K562 (cell line): Measurements from ENCODE around the gene EPC2. TPM values are rescaled to one million over a fixed set of nuclear protein-coding genes. Genes with fewer than 3 reads are reported as not detected.

Source experiments
- ATAC-seq: fragments of 200-7000 bp; cut with Tn5 transposase; 3 replicates; pipeline ENCODE4 v1.9.1; 2020; ENCODE audit warnings: moderate library complexity
- BruUV-seq: library from RNA; stranded (reverse); fragments of 400-500 nt; replicated peaks from 2 replicates; lab custom pipeline; 2021; lab: Mats Ljungman, UMichigan
- CTCF ChIA-PET: fragments of 300-600 bp; formaldehyde crosslinking; extraction: SDS; loops from one replicate; lab custom pipeline; 2021; ENCODE audit warnings: low intra/inter-chr PET ratio; lab: Yijun Ruan, JAX
- POLR2A ChIA-PET: fragments of 300-600, 350-650 bp; sonication (Branson Sonifier 250); formaldehyde crosslinking; extraction: SDS; loops from one replicate; lab custom pipeline; 2021; ENCODE audit warnings: antibody characterized with exemption, inconsistent platforms; lab: Yijun Ruan, JAX
- DNase-seq, 4 experiments: peaks; one replicate each; pipeline versions ENCODE4 v3.0.0 to v3.0.0-alpha.2; 2011 to 2018; ENCODE audit warnings: low spot score in 3 of 4, mixed read lengths in 3 of 4; ENCODE audit errors: extremely low read depth in 1 of 4
- FAIRE-seq: peaks from 2 replicates; lab custom pipeline; 2011; peaks lifted over from hg19 to GRCh38; lab: Jason Lieb, UNC
- H2AFZ ChIP-seq: 2 replicates; pipeline ENCODE4 v1.6.0; 2011; ENCODE audit warnings: low read depth, low read length, control low read depth, inconsistent platforms
- H3K27ac ChIP-seq: fragments of 200-600 bp; 3 replicates; pipeline ENCODE4 v1.8.0; 2011; ENCODE audit warnings: low read depth, mild to moderate bottlenecking, control low read depth, inconsistent platforms, low read length, moderate library complexity, mixed read lengths; ENCODE audit errors: extremely low read depth
- H3K27me3 ChIP-seq, 2 experiments: fragments of 300-600 bp in 1 of 2; 2 replicates in 1 of 2; 3 replicates in 1 of 2; pipeline versions ENCODE4 v1.6.0 to v1.8.0; 2011; ENCODE audit warnings: inconsistent platforms in 2 of 2, low read length in 2 of 2, mild to moderate bottlenecking in 1 of 2, mixed read lengths in 1 of 2, moderate library complexity in 1 of 2; ENCODE audit not compliant: control insufficient read depth in 2 of 2, insufficient read depth in 2 of 2
- H3K36me3 ChIP-seq: fragments of 300-600 bp; 3 replicates; pipeline ENCODE4 v1.8.0; 2011; ENCODE audit warnings: mild to moderate bottlenecking, low read length, inconsistent platforms; ENCODE audit not compliant: control insufficient read depth, insufficient read depth
- H3K4me1 ChIP-seq, 2 experiments: fragments of 200-600 bp in 1 of 2; replicated peaks in 1 of 2; 2 replicates in 1 of 2; 3 replicates in 1 of 2; pipeline versions ENCODE4 v1.5.1 to v1.8.0; 2011; ENCODE audit warnings: inconsistent platforms in 2 of 2, low read length in 2 of 2, mild to moderate bottlenecking in 1 of 2, mixed read lengths in 1 of 2, moderate library complexity in 1 of 2; ENCODE audit not compliant: control insufficient read depth in 2 of 2, insufficient read depth in 2 of 2
- H3K4me2 ChIP-seq: 2 replicates; pipeline ENCODE4 v1.6.1; 2011; ENCODE audit warnings: low read length, control low read depth, inconsistent platforms, mixed read lengths; ENCODE audit not compliant: insufficient read depth
- H3K4me3 ChIP-seq: fragments of 200-600 bp; sonication (generic), shearing (Covaris generic); 2 replicates; pipeline ENCODE4 v1.5.1; 2016; ENCODE audit warnings: control low read depth, inconsistent platforms
- H3K79me2 ChIP-seq: fragments of 200-600 bp; 3 replicates; pipeline ENCODE4 v1.8.0; 2011; ENCODE audit warnings: low read length, inconsistent platforms; ENCODE audit not compliant: control insufficient read depth, insufficient read depth
- H3K9ac ChIP-seq, 2 experiments: 2 replicates each; pipeline versions ENCODE4 v1.6.0 to v1.6.1; 2011; ENCODE audit warnings: low read depth in 2 of 2, low read length in 2 of 2, control low read depth in 1 of 2, inconsistent platforms in 1 of 2, mild to moderate bottlenecking in 1 of 2, mixed read lengths in 1 of 2; ENCODE audit not compliant: insufficient read depth in 1 of 2
- H3K9me1 ChIP-seq: one replicate; pipeline ENCODE4 v1.6.0; 2011; ENCODE audit warnings: inconsistent platforms, mild to moderate bottlenecking, low read length, moderate library complexity; ENCODE audit not compliant: control insufficient read depth, insufficient read depth
- H3K9me3 ChIP-seq: replicated peaks from 2 replicates; pipeline ENCODE4 v1.5.1; 2011; ENCODE audit warnings: low read depth, low read length, inconsistent platforms; ENCODE audit not compliant: control insufficient read depth, insufficient read depth
- H4K20me1 ChIP-seq: replicated peaks from 2 replicates; pipeline ENCODE4 v1.6.1; 2011; ENCODE audit warnings: low read length, inconsistent platforms, mixed read lengths; ENCODE audit not compliant: control insufficient read depth, insufficient read depth
- DPF2 ChIP-seq: fragments of 450-650 bp; IDR thresholded peaks from 2 replicates; pipeline ENCODE4 v1.6.1; 2016
- MAFG ChIP-seq: fragments of 450-650 bp; conservative IDR thresholded peaks from 2 replicates; pipeline ENCODE4 v1.6.1; 2016; ENCODE audit warnings: missing genetic modification characterization, missing compliant biosample characterization
- NFE2L1 ChIP-seq: fragments of 450-650 bp; IDR thresholded peaks from 2 replicates; pipeline ENCODE4 v1.6.1; 2016; ENCODE audit warnings: missing genetic modification characterization, low read depth, mild to moderate bottlenecking, missing compliant biosample characterization, moderate library complexity, borderline replicate concordance
- ZBTB7A ChIP-seq: IDR thresholded peaks from 2 replicates; pipeline ENCODE4 v1.6.1; 2011; ENCODE audit warnings: low read depth, mild to moderate bottlenecking, low read length, moderate library complexity, borderline replicate concordance; ENCODE audit not compliant: control insufficient read depth
- WGBS: fragments of 100-300 bp; shearing (Covaris generic); methylation state at CpG from one replicate; pipeline ENCODE4 v1.1.6; 2016; ENCODE audit warnings: low coverage, mixed read lengths; ENCODE audit not compliant: insufficient coverage; ENCODE audit errors: missing lambda C conversion rate; 5-methylcytosine and 5-hydroxymethylcytosine counted together
- in situ Hi-C: fragments of 300-500 bp; cut with MboI; formaldehyde crosslinking; loops from 4 replicates; pipeline ENCODE4 v1.15.0; 2018; ENCODE audit warnings: inconsistent platforms, mixed read lengths
- intact Hi-C: fragments of 100-400 bp; cut with micrococcal nuclease; formaldehyde crosslinking; loops from 2 replicates; pipeline ENCODE4 v1.14.2; 2022
- polyA plus RNA-seq, 8 experiments: library from polyadenylated mRNA; depleted of rRNA in 4 of 8; stranded (reverse) in 5 of 8; unstranded in 3 of 8; fragments of >200 nt; fragmentation: Nextera tagmentation in 2 of 8; fragmentation: Illumina TruSeq in 1 of 8; extraction: Ambion mirVana in 2 of 8; extraction: Trizol in 1 of 8; gene quantifications; 2 replicates each; pipeline versions ENCODE4 v1.2.1 to v1.2.3, GENCODE V29; 2011 to 2014; ENCODE audit warnings: inconsistent platforms in 1 of 8, missing spikeins in 1 of 8
- total RNA-seq, 7 experiments: library from RNA; depleted of rRNA in 6 of 7; stranded (reverse); fragments of >200 nt in 6 of 7; fragmentation: Illumina TruSeq in 2 of 7; extraction: Trizol in 2 of 7; gene quantifications; 2 replicates each; pipeline versions ENCODE4 v1.2.1 to v1.2.3, GENCODE V29; 2011 to 2021; ENCODE audit warnings: low replicate concordance in 1 of 7
- TF ChIP-seq, protein P1 (sequence below): sonication (generic); formaldehyde crosslinking; IDR thresholded peaks from 2 replicates; pipeline ENCODE4 v1.8.1; 2023; ENCODE audit warnings: mild to moderate bottlenecking, missing genetic modification reagents
- TF ChIP-seq, protein P2 (sequence below), 2 experiments: fragments of 450-650 bp in 1 of 2; IDR thresholded peaks; 2 replicates each; pipeline ENCODE4 v1.6.1; 2011 to 2017; ENCODE audit warnings: low read depth in 2 of 2, antibody characterized with exemption in 1 of 2, borderline replicate concordance in 1 of 2, low read length in 1 of 2, mild to moderate bottlenecking in 1 of 2, mixed read lengths in 1 of 2; ENCODE audit not compliant: control insufficient read depth in 1 of 2

EPC2 gene
- total and polyA plus RNA-seq, 9 of the 15 experiments (the other 6 are each of a cell fraction or from before 2014, with no cell fraction given): 7.0 to 35.8 (median 29.1) TPM

DNA sequence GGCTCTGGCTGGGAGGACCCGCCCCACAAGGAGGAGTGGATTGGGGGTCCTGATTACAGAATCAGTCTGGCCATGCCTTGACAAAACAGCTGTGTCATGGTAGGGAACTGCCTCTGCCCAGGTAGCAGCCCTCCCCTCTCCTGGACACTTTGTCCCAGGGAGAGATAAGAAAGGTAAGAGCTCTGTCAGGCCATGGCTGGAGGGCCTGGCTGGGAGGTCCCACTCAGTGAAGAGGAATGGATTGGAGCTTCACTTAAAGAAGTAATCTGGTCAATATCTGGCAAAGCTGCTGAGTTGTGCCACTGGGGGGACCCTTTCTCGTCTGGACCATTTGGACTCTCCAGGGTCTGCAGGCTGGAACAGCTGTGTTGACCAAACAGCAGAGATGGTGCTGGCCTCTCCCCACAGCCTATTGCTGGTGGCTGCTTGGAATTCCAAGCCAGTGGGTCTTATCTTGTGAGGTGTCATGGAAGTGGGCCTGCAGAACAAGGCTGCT is 75.4 kb downstream of the EPC2 start (continued):
- TF ChIP-seq, protein P1, sequence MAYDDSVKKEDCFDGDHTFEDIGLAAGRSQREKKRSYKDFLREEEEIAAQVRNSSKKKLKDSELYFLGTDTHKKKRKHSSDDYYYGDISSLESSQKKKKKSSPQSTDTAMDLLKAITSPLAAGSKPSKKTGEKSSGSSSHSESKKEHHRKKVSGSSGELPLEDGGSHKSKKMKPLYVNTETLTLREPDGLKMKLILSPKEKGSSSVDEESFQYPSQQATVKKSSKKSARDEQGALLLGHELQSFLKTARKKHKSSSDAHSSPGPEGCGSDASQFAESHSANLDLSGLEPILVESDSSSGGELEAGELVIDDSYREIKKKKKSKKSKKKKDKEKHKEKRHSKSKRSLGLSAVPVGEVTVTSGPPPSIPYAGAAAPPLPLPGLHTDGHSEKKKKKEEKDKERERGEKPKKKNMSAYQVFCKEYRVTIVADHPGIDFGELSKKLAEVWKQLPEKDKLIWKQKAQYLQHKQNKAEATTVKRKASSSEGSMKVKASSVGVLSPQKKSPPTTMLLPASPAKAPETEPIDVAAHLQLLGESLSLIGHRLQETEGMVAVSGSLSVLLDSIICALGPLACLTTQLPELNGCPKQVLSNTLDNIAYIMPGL (CRISPR knock-in tag): no peak
- TF ChIP-seq DPF2 (peak; percentile 48), NFE2L1 (peak; percentile 35; the same call in 1 of the 2 replicates), MAFG (tag) (peak; percentile 75)

DNA sequence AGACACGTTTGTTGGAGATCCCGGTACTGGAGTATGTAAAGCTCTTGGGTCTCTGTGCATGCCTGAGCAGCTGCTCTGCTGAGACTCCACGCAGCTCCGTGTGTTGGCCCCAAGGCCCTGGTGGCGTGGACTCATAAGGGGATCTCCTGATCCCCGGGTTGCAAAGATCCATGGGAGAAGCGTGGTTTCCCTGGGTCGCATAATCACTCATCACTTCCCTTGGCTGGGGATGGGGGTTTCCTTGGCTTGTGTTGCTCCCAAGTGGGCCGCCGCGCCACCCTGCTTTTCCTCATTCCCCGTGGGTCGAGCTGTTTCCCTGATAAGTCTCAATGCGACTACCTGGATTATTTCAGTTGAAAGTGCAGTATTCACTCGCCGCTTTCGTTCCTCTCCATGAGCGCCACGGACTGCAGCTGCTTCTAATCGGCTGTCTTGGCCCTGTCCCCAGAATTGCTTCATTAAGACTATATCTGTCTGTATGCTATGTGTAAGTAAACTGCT is 76.0 kb downstream of the EPC2 start:
- whole genome bisulfite sequencing: 78% methylated on average over 20 of the region's 20 CpGs
- no peak for FAIRE-seq
- no TSS peak for BruUV-seq
- Histone ChIP-seq H3K4me1 (peaks cover 16 to 17% of the 10 kb centered on the region in 2 experiments; a peak in 4 of 5 replicates), H3K36me3 (no peaks in the 10 kb centered on the region; the same call in 2 of the 3 replicates), H4K20me1 (peaks cover 20% of the 10 kb centered on the region), H3K27ac (no peak overlapping the region), H2AFZ (no peak overlapping the region), H3K79me2 (peaks cover 89% of the 10 kb centered on the region), H3K9me3 (no peaks in the 10 kb centered on the region), H3K4me2 (no peak overlapping the region)
- CTCF ChIA-PET: no interaction called here
- in situ Hi-C loops (no loop called here), intact Hi-C loops (no loop called here)
- ATAC-seq: peak; percentile 31
- peak in 1 of 4 experiments; percentile 10 for DNase-seq
- POLR2A ChIA-PET: interaction anchor here (0.5 to 1.7 kb wide), 5 partner anchors 9 to 175 kb away, joined by 3 to 8 read pairs (median 4); no protein-coding TSS in a partner anchor
- TF ChIP-seq, protein P2, sequence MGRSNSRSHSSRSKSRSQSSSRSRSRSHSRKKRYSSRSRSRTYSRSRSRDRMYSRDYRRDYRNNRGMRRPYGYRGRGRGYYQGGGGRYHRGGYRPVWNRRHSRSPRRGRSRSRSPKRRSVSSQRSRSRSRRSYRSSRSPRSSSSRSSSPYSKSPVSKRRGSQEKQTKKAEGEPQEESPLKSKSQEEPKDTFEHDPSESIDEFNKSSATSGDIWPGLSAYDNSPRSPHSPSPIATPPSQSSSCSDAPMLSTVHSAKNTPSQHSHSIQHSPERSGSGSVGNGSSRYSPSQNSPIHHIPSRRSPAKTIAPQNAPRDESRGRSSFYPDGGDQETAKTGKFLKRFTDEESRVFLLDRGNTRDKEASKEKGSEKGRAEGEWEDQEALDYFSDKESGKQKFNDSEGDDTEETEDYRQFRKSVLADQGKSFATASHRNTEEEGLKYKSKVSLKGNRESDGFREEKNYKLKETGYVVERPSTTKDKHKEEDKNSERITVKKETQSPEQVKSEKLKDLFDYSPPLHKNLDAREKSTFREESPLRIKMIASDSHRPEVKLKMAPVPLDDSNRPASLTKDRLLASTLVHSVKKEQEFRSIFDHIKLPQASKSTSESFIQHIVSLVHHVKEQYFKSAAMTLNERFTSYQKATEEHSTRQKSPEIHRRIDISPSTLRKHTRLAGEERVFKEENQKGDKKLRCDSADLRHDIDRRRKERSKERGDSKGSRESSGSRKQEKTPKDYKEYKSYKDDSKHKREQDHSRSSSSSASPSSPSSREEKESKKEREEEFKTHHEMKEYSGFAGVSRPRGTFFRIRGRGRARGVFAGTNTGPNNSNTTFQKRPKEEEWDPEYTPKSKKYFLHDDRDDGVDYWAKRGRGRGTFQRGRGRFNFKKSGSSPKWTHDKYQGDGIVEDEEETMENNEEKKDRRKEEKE (IDR thresholded peaks at IDR 0.05; ENCODE audit: borderline replicate concordance in 1 of 2, control insufficient read depth in 1 of 2, low read depth in 2 of 2, low read length in 1 of 2): no peak
- TF ChIP-seq ZBTB7A: 0 out of 2 replicates have a peak, but pooled peaks have one; percentile 14
- TF ChIP-seq, all 486 proteins: peak for 1
- Histone ChIP-seq H3K27me3 (no peaks in the 10 kb centered on the region), H3K4me3 (no peak overlapping the region), H3K9ac (peak overlapping the region in 1 of 2 experiments; percentile 36; a peak in 2 of 4 replicates), H3K9me1 (no peaks in the 10 kb centered on the region)
